K562 treated with DMSO at 1 percent for 24 hours (cell line): ENCODE data around the gene ZNF90. TPM values are rescaled to one million over a fixed set of nuclear protein-coding genes. Genes with fewer than 3 reads are reported as not detected.

Experiments used
- total RNA-seq: library from RNA; unstranded; fragments of 300-600 nt; gene quantifications from 2 replicates; pipeline ENCODE4 v1.2.3, GENCODE V29; 2022; ENCODE audit warnings: low read depth; ENCODE audit not compliant: insufficient read depth

The ZNF90 gene
- total RNA-seq = 1.0 and 1.5 TPM in 2 replicates

GRCh38 chr19:20077791-20078463 lies at the start of gene ZNF90:
Gene ZNF90, plus strand, starts transcription at chr19:20078000. Its CDS starts 133 bp downstream, at chr19:20078133.

DNA sequence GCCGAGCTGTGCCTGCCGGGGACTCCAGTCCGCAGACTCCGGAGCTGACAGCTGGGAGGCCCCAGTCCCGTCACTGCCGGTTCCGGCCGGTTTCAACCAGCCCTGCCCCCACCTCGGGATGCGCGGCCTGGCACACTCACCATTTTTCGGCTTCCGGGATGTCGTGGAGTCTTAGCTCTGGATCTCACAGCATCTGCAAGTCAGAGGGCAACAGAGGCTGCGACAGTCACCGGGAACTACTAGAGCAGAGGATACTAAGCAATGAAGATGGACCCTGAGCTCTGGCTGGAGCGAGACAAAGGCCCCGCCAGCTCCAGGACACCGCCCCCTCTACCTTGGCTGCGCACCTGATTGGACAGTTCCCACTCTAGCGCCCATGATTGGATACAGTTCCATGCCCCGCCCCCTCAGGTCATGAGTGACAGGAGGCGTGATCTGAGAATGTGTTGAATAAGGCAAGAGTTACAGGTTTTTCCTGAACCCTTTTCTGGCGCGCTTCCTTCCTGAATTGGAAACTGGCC lies 38.5 kb upstream of the ZNF90 start, which contains the start of gene ZNF682:
TSS of gene ZNF682 (minus strand) at position 303 of the 521 bp plus-strand sequence. CDS start at position 143, 160 bp downstream.

GRCh38 chr19:20167020-20167644 lies 89.3 kb downstream of the ZNF90 start, which contains the start of gene ZNF486:
Gene ZNF486, plus strand, starts transcription at chr19:20167214. Its CDS starts 117 bp downstream, at chr19:20167331.

Other genes starting within 250 kb of the ZNF90 start
- gene ZNF253, start 212.1 kb upstream of the ZNF90 start, total RNA-seq = 2.5 and 3.6 TPM in 2 replicates
- gene ZNF93, start 177.1 kb upstream of the ZNF90 start, total RNA-seq = 11.0 and 14.9 TPM in 2 replicates
- gene ZNF682, start 38.5 kb upstream of the ZNF90 start, total RNA-seq = not detected in 2 replicates
- 1.1 and 1.3 TPM in 2 replicates for gene ZNF486, start 89.2 kb downstream of the ZNF90 start, total RNA-seq